ENCODE results near the gene DRG2. TPM values are rescaled to one million over a fixed set of nuclear protein-coding genes. Genes with fewer than 3 reads are reported as not detected.
A peak's percentile ranks its signal among the peaks of the same experiment; 100 is the strongest.

The DRG2 gene
- total and polyA plus RNA-seq, 9 of the 15 experiments (the other 6 are each of a cell fraction or from before 2014, with no cell fraction given) = 6.6 to 36.7 (median 26.1) TPM

DNA sequence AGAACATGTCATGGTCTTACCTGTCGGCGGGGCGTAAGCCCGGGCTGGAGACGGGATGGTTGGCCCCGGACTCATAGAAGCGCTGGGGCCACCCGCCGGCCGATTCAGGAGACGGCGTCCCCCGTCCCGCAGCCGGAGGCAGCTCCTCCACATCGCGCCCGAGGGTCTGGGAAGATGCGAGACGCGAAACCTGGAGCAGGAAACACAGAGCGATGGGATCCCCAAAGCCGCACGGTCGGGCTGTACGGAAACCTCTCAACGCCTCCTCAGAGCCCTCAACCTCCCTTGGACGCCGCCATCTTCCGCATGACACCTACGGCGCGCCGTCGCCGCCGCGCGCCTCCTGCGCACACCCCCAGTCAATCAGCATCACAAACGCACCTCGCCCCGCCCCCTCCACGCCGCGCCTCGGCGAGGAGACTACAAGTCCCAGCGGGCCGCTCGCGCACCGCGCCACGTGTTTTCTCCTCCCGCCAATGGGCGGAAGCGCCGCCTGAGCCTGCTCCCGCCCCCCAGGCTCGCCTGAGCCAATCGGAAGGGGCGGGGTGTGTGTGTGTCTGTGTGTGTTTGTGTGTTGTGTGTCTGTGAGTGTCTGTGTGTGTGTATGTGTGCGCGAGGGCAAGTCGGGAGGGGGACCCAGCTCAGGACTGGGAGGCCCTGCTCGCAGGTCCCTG is 48.8 kb upstream of the DRG2 start, which contains the start of the genes ATPAF2 and GID4 (continued):
- TF ChIP-seq, protein P1, sequence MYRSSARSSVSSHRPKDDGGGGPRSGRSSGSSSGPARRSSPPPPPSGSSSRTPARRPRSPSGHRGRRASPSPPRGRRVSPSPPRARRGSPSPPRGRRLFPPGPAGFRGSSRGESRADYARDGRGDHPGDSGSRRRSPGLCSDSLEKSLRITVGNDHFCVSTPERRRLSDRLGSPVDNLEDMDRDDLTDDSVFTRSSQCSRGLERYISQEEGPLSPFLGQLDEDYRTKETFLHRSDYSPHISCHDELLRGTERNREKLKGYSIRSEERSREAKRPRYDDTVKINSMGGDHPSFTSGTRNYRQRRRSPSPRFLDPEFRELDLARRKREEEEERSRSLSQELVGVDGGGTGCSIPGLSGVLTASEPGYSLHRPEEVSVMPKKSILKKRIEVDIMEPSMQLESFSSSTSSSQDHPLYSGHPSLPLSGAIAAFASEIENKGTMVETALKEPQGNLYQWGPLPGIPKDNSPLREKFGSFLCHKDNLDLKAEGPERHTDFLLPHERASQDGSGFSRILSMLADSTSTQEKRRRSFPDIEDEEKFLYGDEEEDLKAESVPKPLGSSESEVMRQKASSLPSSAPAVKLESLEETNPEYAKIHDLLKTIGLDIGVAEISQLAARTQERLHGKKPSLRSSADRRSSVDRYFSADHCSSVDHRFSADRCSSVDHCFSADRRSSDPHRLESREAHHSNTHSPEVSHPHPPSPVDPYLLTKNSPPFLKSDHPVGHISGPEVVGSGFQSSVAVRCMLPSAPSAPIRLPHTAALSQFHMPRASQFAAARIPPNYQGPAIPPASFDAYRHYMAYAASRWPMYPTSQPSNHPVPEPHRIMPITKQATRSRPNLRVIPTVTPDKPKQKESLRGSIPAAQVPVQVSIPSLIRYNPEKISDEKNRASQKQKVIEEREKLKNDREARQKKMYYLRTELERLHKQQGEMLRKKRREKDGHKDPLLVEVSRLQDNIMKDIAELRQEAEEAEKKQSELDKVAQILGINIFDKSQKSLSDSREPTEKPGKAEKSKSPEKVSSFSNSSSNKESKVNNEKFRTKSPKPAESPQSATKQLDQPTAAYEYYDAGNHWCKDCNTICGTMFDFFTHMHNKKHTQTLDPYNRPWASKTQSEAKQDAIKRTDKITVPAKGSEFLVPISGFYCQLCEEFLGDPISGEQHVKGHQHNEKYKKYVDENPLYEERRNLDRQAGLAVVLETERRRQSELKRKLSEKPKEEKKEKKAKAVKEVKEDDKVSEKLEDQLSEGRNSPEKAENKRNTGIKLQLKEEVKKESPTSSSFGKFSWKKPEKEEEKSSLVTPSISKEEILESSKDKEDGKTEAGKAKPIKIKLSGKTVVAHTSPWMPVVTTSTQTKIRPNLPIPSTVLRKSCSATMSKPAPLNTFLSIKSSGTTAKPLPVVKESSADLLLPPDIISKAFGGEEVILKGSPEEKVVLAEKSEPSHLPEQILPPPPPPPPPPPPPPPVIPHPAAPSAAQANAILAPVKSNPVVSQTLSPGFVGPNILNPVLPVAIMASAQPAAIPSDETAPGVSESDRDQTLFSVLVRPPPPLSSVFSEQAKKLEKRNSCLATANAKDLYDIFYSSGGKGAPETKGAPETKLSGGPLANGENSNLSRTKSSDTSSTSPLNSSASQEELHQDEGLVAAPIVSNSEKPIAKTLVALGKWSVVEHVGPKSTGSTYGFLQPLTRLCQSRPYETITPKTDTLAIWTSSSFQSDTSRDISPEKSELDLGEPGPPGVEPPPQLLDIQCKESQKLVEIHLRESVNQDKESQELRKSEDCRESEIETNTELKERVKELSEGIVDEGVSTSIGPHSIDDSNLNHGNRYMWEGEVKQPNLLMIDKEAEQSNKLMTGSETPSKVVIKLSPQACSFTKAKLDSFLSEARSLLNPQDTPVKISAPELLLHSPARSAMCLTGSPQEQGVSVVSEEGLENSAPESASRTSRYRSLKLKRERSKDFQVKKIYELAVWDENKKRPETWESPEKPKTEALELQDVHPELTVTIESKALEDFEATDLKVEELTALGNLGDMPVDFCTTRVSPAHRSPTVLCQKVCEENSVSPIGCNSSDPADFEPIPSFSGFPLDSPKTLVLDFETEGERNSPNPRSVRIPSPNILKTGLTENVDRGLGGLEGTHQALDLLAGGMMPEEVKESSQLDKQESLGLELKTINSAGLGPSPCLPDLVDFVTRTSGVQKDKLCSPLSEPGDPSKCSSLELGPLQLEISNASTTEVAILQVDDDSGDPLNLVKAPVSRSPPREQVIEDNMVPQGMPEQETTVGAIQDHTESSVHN (IDR thresholded peaks at IDR 0.05; ENCODE audit: borderline replicate concordance in 1 of 2, low read depth in 1 of 2) = no peak
- TF ChIP-seq SNRNP70 (optimal IDR thresholded peaks at IDR 0.05; ENCODE audit: low read depth, low read length) = no peak
- no peak for TF ChIP-seq ZNF778 (CRISPR knock-in tag; IDR thresholded peaks at IDR 0.05)
- TF ChIP-seq RBM15 (IDR thresholded peaks at IDR 0.05; ENCODE audit: insufficient read depth, low read length) = no peak
- TF ChIP-seq HEY1 (CRISPR knock-in tag; IDR thresholded peaks at IDR 0.05; ENCODE audit: borderline replicate concordance) = no peak
- TF ChIP-seq ZBTB12 (CRISPR knock-in tag; IDR thresholded peaks at IDR 0.05) = peak; percentile 85
- no peak for TF ChIP-seq ZNF740 (CRISPR knock-in tag; IDR thresholded peaks at IDR 0.05)
- TF ChIP-seq ZNF740 (tag; IDR thresholded peaks at IDR 0.05) = no peak
- TF ChIP-seq RFX1 (IDR thresholded peaks at IDR 0.05) = no peak
- TF ChIP-seq, protein P2, sequence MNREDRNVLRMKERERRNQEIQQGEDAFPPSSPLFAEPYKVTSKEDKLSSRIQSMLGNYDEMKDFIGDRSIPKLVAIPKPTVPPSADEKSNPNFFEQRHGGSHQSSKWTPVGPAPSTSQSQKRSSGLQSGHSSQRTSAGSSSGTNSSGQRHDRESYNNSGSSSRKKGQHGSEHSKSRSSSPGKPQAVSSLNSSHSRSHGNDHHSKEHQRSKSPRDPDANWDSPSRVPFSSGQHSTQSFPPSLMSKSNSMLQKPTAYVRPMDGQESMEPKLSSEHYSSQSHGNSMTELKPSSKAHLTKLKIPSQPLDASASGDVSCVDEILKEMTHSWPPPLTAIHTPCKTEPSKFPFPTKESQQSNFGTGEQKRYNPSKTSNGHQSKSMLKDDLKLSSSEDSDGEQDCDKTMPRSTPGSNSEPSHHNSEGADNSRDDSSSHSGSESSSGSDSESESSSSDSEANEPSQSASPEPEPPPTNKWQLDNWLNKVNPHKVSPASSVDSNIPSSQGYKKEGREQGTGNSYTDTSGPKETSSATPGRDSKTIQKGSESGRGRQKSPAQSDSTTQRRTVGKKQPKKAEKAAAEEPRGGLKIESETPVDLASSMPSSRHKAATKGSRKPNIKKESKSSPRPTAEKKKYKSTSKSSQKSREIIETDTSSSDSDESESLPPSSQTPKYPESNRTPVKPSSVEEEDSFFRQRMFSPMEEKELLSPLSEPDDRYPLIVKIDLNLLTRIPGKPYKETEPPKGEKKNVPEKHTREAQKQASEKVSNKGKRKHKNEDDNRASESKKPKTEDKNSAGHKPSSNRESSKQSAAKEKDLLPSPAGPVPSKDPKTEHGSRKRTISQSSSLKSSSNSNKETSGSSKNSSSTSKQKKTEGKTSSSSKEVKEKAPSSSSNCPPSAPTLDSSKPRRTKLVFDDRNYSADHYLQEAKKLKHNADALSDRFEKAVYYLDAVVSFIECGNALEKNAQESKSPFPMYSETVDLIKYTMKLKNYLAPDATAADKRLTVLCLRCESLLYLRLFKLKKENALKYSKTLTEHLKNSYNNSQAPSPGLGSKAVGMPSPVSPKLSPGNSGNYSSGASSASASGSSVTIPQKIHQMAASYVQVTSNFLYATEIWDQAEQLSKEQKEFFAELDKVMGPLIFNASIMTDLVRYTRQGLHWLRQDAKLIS (CRISPR knock-in tag; IDR thresholded peaks at IDR 0.05) = peak; percentile 28; the same call in 1 of the 2 replicates
- TF ChIP-seq TGIF2 (CRISPR knock-in tag; IDR thresholded peaks at IDR 0.05) = no peak
- no peak for TF ChIP-seq RBM34 (IDR thresholded peaks at IDR 0.05; ENCODE audit: borderline replicate concordance, insufficient read depth, low read length)
